ENCODE results near the gene EIF4E3.

EIF4E3 gene

GRCh38 chr3:71742621-71743020 lies 17.4 kb upstream of the EIF4E3 start:
- TF ChIP-seq JUND (IDR thresholded peaks at IDR 0.05; ENCODE audit: low read depth) = no peak
- no peak for DNase-seq (ENCODE audit: low read depth in 1 of 2, low spot score in 1 of 2)
- in situ Hi-C loops (cut with HindIII; ENCODE audit: low pct_unique_long_range_greater_than_20kb, low sequenced_read_pairs) = no loop called here

DNA sequence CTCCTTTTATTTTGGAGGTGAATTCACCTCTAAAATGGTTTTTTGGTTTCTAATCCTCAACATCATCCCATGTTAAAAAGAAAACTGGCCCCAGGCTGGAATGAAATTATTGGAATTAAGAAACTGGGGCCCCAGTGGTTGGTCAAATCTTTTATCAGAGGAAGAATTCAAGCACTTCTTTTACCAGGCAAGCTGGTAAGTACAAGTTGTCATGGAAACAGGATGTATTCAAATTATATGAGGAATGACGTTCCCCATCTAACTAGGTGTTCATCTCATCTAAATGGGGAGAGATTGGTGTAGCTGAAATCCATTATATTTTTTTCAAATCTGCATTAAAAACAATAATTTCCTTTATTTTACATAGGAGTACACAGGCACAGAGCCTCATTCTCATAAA lies 9.7 kb upstream of the EIF4E3 start:
- in situ Hi-C loops (cut with HindIII; ENCODE audit: low pct_unique_long_range_greater_than_20kb, low sequenced_read_pairs) = no loop called here
- TF ChIP-seq JUND (IDR thresholded peaks at IDR 0.05; ENCODE audit: low read depth) = no peak
- no peak for DNase-seq (ENCODE audit: low read depth in 1 of 2, low spot score in 1 of 2)

GRCh38 chr3:71733319-71733718 lies 8.1 kb upstream of the EIF4E3 start:
- no peak for DNase-seq (ENCODE audit: low read depth in 1 of 2, low spot score in 1 of 2)

DNA sequence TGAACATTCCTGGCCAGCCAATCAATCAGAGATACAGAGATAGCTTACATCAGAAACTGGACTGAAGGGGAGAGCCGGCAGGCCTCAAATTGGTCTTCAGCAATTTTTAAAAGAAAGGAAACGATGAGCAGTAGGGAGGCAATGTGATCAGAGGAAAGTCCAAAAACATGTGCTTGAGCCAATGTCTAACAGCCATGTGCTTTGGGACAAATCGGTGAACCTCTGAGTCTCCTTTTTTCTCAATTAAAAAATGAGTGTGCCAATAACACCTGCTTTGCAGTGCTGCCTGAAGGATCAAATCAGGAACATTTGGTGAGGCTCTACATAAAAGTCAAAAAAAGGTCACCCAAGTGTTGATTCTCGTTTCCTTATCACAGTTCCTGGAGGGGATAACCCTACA lies 7.4 kb upstream of the EIF4E3 start:
- in situ Hi-C loops (cut with HindIII; ENCODE audit: low pct_unique_long_range_greater_than_20kb, low sequenced_read_pairs) = no loop called here
- DNase-seq (ENCODE audit: low read depth in 1 of 2, low spot score in 1 of 2) = no peak
- TF ChIP-seq JUND (IDR thresholded peaks at IDR 0.05; ENCODE audit: low read depth) = no peak

More at GRCh38 chr3:71733319-71733718, 8.1 kb upstream of the EIF4E3 start:
- TF ChIP-seq JUND (IDR thresholded peaks at IDR 0.05; ENCODE audit: low read depth) = no peak
- in situ Hi-C loops (cut with HindIII; ENCODE audit: low pct_unique_long_range_greater_than_20kb, low sequenced_read_pairs) = no loop called here

GRCh38 chr3:71728632-71729342 lies 3.6 kb upstream of the EIF4E3 start:
- TF ChIP-seq JUND (IDR thresholded peaks at IDR 0.05; ENCODE audit: low read depth) = no peak
- in situ Hi-C loops (cut with HindIII; ENCODE audit: low pct_unique_long_range_greater_than_20kb, low sequenced_read_pairs) = no loop called here
- DNase-seq (ENCODE audit: low read depth in 1 of 2, low spot score in 1 of 2) = no peak

DNA sequence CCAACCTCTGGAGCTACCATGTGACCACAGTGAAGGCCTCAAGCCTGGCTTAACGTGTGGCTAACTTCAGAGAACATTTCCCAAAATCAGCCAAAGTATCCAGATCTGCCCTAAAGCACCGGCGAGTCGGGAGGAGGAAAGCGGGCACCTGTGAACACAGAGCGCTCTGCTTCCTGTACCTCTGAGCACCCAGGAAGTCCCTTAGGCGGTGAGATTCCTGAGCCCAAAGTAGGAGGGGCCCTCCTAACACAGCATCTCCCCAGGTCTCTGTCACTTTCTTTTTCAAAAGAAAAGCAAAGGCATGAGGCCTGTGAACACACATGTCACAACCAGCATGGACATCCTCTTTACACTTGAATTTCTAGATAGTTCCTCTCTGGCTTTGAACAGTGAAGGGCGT lies 944 bp upstream of the EIF4E3 start:
- no peak for TF ChIP-seq JUND (IDR thresholded peaks at IDR 0.05; ENCODE audit: low read depth)
- DNase-seq (ENCODE audit: low read depth in 1 of 2, low spot score in 1 of 2) = peak in 1 of 2 experiments; percentile 38

DNA sequence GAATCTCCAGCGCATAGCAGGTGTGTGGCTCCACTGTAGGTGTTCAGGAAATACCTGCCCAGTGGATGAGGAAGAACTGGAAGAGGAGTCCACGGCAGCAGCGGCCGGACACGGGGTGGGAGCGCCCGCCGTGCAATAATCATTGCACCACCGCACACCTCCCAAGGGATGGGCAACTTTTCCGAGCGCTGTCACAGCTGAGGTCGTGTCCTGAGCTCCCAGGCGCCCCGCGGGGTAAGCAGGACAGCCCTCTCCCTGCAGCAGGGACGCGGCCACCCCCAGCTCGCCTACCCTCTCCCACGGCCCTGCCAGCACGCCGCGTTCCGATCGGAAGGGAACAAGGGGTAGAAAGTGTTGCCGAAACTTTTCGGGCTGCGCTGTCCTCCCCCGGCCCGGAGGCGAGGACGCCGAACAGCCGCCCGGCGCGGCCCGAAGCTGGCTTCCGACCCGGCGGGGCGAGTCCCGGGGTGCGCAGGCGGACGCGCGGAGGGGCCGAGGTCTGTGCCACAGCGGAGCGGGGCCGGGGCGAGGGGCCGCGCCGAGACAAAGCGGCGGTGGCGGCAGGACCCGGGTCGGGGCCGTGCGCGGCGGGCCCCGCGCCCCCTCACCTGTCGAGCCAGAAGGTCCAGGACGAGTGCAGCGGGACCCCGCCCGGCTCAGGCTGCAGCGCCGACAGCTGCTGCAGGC lies 475 bp downstream of the EIF4E3 start:
- no peak for TF ChIP-seq JUND (IDR thresholded peaks at IDR 0.05; ENCODE audit: low read depth)
- in situ Hi-C loops (cut with HindIII; ENCODE audit: low pct_unique_long_range_greater_than_20kb, low sequenced_read_pairs) = no loop called here
- DNase-seq (ENCODE audit: low read depth in 1 of 2, low spot score in 1 of 2) = peak; percentile 53 to 67

More for the DNA sequence above, 944 bp upstream of the EIF4E3 start:
- in situ Hi-C loops (cut with HindIII; ENCODE audit: low pct_unique_long_range_greater_than_20kb, low sequenced_read_pairs) = no loop called here

DNA sequence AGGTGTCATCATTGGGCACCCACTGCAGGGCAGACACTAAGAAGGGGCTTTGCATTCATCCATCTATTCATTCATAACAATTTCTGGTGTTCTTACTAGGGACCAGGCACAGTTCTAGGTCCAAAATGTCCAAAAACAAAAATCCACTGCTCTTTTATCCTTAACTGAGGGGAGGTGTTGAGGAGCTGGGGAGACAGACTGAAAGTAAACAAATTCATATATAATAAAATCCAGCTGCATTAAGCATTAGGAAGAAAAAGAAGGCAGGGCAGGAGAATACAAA lies 1.1 kb downstream of the EIF4E3 start:
- in situ Hi-C loops (cut with HindIII; ENCODE audit: low pct_unique_long_range_greater_than_20kb, low sequenced_read_pairs) = no loop called here
- no peak for TF ChIP-seq JUND (IDR thresholded peaks at IDR 0.05; ENCODE audit: low read depth)
- DNase-seq (ENCODE audit: low read depth in 1 of 2, low spot score in 1 of 2) = no peak

GRCh38 chr3:71723452-71724170 lies 1.6 kb downstream of the EIF4E3 start:
- TF ChIP-seq JUND (IDR thresholded peaks at IDR 0.05; ENCODE audit: low read depth) = no peak
- in situ Hi-C loops (cut with HindIII; ENCODE audit: low pct_unique_long_range_greater_than_20kb, low sequenced_read_pairs) = no loop called here

GRCh38 chr3:71722693-71723092 lies 2.5 kb downstream of the EIF4E3 start:
- DNase-seq (ENCODE audit: low read depth in 1 of 2, low spot score in 1 of 2) = no peak
- in situ Hi-C loops (cut with HindIII; ENCODE audit: low pct_unique_long_range_greater_than_20kb, low sequenced_read_pairs) = no loop called here
- no peak for TF ChIP-seq JUND (IDR thresholded peaks at IDR 0.05; ENCODE audit: low read depth)

More at GRCh38 chr3:71723452-71724170, 1.6 kb downstream of the EIF4E3 start:
- DNase-seq (ENCODE audit: low read depth in 1 of 2, low spot score in 1 of 2) = no peak

- no peak for DNase-seq (ENCODE audit: low read depth in 1 of 2, low spot score in 1 of 2)
- no peak for TF ChIP-seq JUND (IDR thresholded peaks at IDR 0.05; ENCODE audit: low read depth)
- in situ Hi-C loops (cut with HindIII; ENCODE audit: low pct_unique_long_range_greater_than_20kb, low sequenced_read_pairs) = no loop called here
Observed at GRCh38 chr3:71721651-71722157, 3.5 kb downstream of the EIF4E3 start.

DNA sequence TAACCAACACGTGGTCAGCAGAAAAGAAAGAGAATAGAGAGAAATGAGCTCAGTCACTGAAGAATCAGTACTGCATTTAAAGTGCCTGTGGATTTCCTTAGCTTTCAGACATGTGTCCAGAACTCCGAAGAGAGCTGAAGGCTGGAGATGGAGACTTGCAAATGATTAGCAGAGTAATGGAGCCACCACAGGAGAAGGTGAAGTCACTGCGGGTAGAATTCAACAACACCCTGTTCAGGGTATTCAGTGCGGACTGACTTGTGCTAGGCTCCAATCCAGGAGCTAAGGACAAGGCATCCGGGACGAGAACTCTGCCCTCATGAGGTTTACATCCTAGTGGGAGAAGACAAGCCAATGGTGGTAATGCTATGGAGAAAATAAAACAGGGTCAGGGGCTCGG lies 4.2 kb downstream of the EIF4E3 start:
- DNase-seq (ENCODE audit: low read depth in 1 of 2, low spot score in 1 of 2) = no peak
- no peak for TF ChIP-seq JUND (IDR thresholded peaks at IDR 0.05; ENCODE audit: low read depth)
- in situ Hi-C loops (cut with HindIII; ENCODE audit: low pct_unique_long_range_greater_than_20kb, low sequenced_read_pairs) = no loop called here

- TF ChIP-seq JUND (IDR thresholded peaks at IDR 0.05; ENCODE audit: low read depth) = no peak
- in situ Hi-C loops (cut with HindIII; ENCODE audit: low pct_unique_long_range_greater_than_20kb, low sequenced_read_pairs) = no loop called here
- DNase-seq (ENCODE audit: low read depth in 1 of 2, low spot score in 1 of 2) = no peak
Observed at GRCh38 chr3:71718072-71718471, 7.1 kb downstream of the EIF4E3 start.

Measured in T47D (cell line).